Measurements from ENCODE around the gene PRRG1. TPM values are rescaled to one million over a fixed set of nuclear protein-coding genes. Genes with fewer than 3 reads are reported as not detected.
"Not testable (repeated sequence)": the region's sequence is repeated elsewhere in the genome, so short reads cannot be mapped to it uniquely, and the experiment has no call there.

PRRG1 gene
- total RNA-seq, 1 donor from 2014 or later: 1.7 TPM

- Mint-ChIP-seq H3K9me3 (ENCODE audit: low read depth) (peaks cover 19% of the 10 kb centered on the region), H3K4me3 (ENCODE audit: low read depth) (no peak overlapping the region), H3K27ac (no peak overlapping the region), H3K27me3 (no peaks in the 10 kb centered on the region), H3K4me1 (ENCODE audit: low read depth) (no peaks in the 10 kb centered on the region), H3K36me3 (ENCODE audit: insufficient read depth) (no peaks in the 10 kb centered on the region)
- no peak for TF ChIP-seq CTCF (IDR thresholded peaks at IDR 0.05; ENCODE audit: unreplicated experiment)
- DNase-seq (ENCODE audit: low spot score, unreplicated experiment): no peak
Observed at GRCh38 chrX:37491686-37492085, 142.5 kb downstream of the PRRG1 start.

- DNase-seq (ENCODE audit: low spot score, unreplicated experiment); H3K36me3 Mint-ChIP-seq (ENCODE audit: insufficient read depth); H3K27ac Mint-ChIP-seq; H3K27me3 Mint-ChIP-seq; H3K4me3 Mint-ChIP-seq (ENCODE audit: low read depth); H3K4me1 Mint-ChIP-seq (ENCODE audit: low read depth): not testable (repeated sequence)
- H3K9me3 Mint-ChIP-seq (ENCODE audit: low read depth): peaks cover 13% of the 10 kb centered on the region
- TF ChIP-seq CTCF (IDR thresholded peaks at IDR 0.05; ENCODE audit: unreplicated experiment): peak; percentile 36
Observed at GRCh38 chrX:37495760-37496159, 146.6 kb downstream of the PRRG1 start.

GRCh38 chrX:37497126-37497525 lies 148.0 kb downstream of the PRRG1 start:
- not testable (repeated sequence) for H3K27ac Mint-ChIP-seq; H3K36me3 Mint-ChIP-seq (ENCODE audit: insufficient read depth); DNase-seq (ENCODE audit: low spot score, unreplicated experiment); H3K4me3 Mint-ChIP-seq (ENCODE audit: low read depth); H3K27me3 Mint-ChIP-seq; H3K4me1 Mint-ChIP-seq (ENCODE audit: low read depth)
- H3K9me3 Mint-ChIP-seq (ENCODE audit: low read depth): peaks cover 12% of the 10 kb centered on the region

- not testable (repeated sequence) for H3K4me3 Mint-ChIP-seq (ENCODE audit: low read depth); H3K4me1 Mint-ChIP-seq (ENCODE audit: low read depth); DNase-seq (ENCODE audit: low spot score, unreplicated experiment); H3K36me3 Mint-ChIP-seq (ENCODE audit: insufficient read depth); H3K27me3 Mint-ChIP-seq; H3K27ac Mint-ChIP-seq
- peaks cover 11% of the 10 kb centered on the region for H3K9me3 Mint-ChIP-seq (ENCODE audit: low read depth)
Observed at GRCh38 chrX:37498323-37498722, 149.2 kb downstream of the PRRG1 start.

GRCh38 chrX:37499649-37500048 lies 150.5 kb downstream of the PRRG1 start:
- not testable (repeated sequence) for H3K9me3 Mint-ChIP-seq (ENCODE audit: low read depth); H3K4me3 Mint-ChIP-seq (ENCODE audit: low read depth)

GRCh38 chrX:37504991-37505390 lies 155.8 kb downstream of the PRRG1 start:
- Mint-ChIP-seq H3K36me3 (ENCODE audit: insufficient read depth) (no peaks in the 10 kb centered on the region), H3K4me1 (ENCODE audit: low read depth) (no peaks in the 10 kb centered on the region), H3K27ac (no peak overlapping the region), H3K9me3 (ENCODE audit: low read depth) (peaks cover 19% of the 10 kb centered on the region), H3K27me3 (no peaks in the 10 kb centered on the region), H3K4me3 (ENCODE audit: low read depth) (no peak overlapping the region)
- no peak for DNase-seq (ENCODE audit: low spot score, unreplicated experiment)
- TF ChIP-seq CTCF (IDR thresholded peaks at IDR 0.05; ENCODE audit: unreplicated experiment): no peak

More at GRCh38 chrX:37499649-37500048, 150.5 kb downstream of the PRRG1 start:
- not testable (repeated sequence) for H3K36me3 Mint-ChIP-seq (ENCODE audit: insufficient read depth); DNase-seq (ENCODE audit: low spot score, unreplicated experiment); H3K27me3 Mint-ChIP-seq; H3K27ac Mint-ChIP-seq; H3K4me1 Mint-ChIP-seq (ENCODE audit: low read depth)

Other genes starting within 250 kb of the PRRG1 start
- 0.19 and 0.24 TPM in 2 replicates for gene LANCL3, start 222.3 kb downstream of the PRRG1 start, total RNA-seq

All from progenitor cell of endocrine pancreas (in vitro differentiated cells).